Caco-2 (cell line): ENCODE results near the gene AP4S1. TPM values are rescaled to one million over a fixed set of nuclear protein-coding genes. Genes with fewer than 3 reads are reported as not detected.
A peak's percentile ranks its signal among the peaks of the same experiment; 100 is the strongest.

Source experiments
- BruUV-seq: library from RNA; stranded (reverse); fragments of 400-500 nt; replicated peaks from 2 replicates; lab custom pipeline; 2021; lab: Mats Ljungman, UMichigan
- CTCF ChIA-PET: fragments of 300-600 bp; sonication (Branson Sonifier 250); formaldehyde crosslinking; loops from one replicate; lab custom pipeline; 2022; ENCODE audit warnings: antibody characterized with exemption; lab: Charles Lee
- POLR2A ChIA-PET: fragments of 300-600 bp; sonication (Branson Sonifier 250); formaldehyde crosslinking; loops from one replicate; lab custom pipeline; 2022; ENCODE audit warnings: antibody characterized with exemption; lab: Charles Lee
- DNase-seq, 2 experiments: peaks; one replicate each; pipeline versions ENCODE4 v3.0.0 to v3.0.0-alpha.2; 2020 to 2022
- H3K27me3 ChIP-seq: replicated peaks from 2 replicates; pipeline ENCODE4 v1.6.0; 2011; ENCODE audit warnings: low read length; ENCODE audit not compliant: control insufficient read depth, insufficient read depth
- H3K36me3 ChIP-seq: 2 replicates; pipeline ENCODE4 v1.5.1; 2011; ENCODE audit warnings: low read length; ENCODE audit not compliant: control insufficient read depth, insufficient read depth
- H3K4me1 ChIP-seq: fragments of 250-450 bp; sonication (Bioruptor Pico); 2 replicates; pipeline ENCODE4 v1.5.1; 2020; ENCODE audit warnings: mild to moderate bottlenecking
- H3K4me3 ChIP-seq: 2 replicates; pipeline ENCODE4 v1.5.1; 2011; ENCODE audit warnings: low read depth, mild to moderate bottlenecking, control low read depth, low read length
- H3K9me3 ChIP-seq: fragments of 250-450 bp; sonication (Bioruptor Pico); 2 replicates; pipeline ENCODE4 v1.5.1; 2020; ENCODE audit warnings: mild to moderate bottlenecking, moderate library complexity
- H3K27ac Mint-ChIP-seq: one replicate; pipeline ENCODE4 v1.8.0; 2022; ENCODE audit warnings: mixed read lengths; ENCODE audit not compliant: unreplicated experiment
- H3K27me3 Mint-ChIP-seq: one replicate; pipeline ENCODE4 v1.8.0; 2022; ENCODE audit warnings: mixed read lengths; ENCODE audit not compliant: insufficient read depth, unreplicated experiment
- H3K36me3 Mint-ChIP-seq: one replicate; pipeline ENCODE4 v1.8.0; 2022; ENCODE audit warnings: mild to moderate bottlenecking, mixed read lengths; ENCODE audit not compliant: insufficient read depth, unreplicated experiment
- H3K4me1 Mint-ChIP-seq: one replicate; pipeline ENCODE4 v1.8.0; 2022; ENCODE audit warnings: low read depth, mixed read lengths; ENCODE audit not compliant: unreplicated experiment
- H3K4me3 Mint-ChIP-seq: one replicate; pipeline ENCODE4 v1.8.0; 2022; ENCODE audit warnings: mild to moderate bottlenecking, moderate library complexity, mixed read lengths; ENCODE audit not compliant: unreplicated experiment
- H3K9me3 Mint-ChIP-seq: one replicate; pipeline ENCODE4 v1.8.0; 2022; ENCODE audit warnings: mixed read lengths; ENCODE audit not compliant: unreplicated experiment
- intact Hi-C: fragments of 100-400 bp; cut with micrococcal nuclease; formaldehyde crosslinking; loops from one replicate; pipeline ENCODE4 v1.10.0; 2022; ENCODE audit not compliant: unreplicated experiment
- total RNA-seq: library from RNA; stranded (reverse); gene quantifications from 2 replicates; pipeline ENCODE4 v1.2.3, GENCODE V29; 2022
- TF ChIP-seq, protein P1 (sequence below), 2 experiments: fragments of 200-600 bp in 1 of 2; IDR thresholded peaks; 1 replicate in 1 of 2; 2 replicates in 1 of 2; pipeline versions ENCODE4 v1.5.1 to v1.8.0; 2011 to 2022; ENCODE audit warnings: antibody characterized with exemption in 1 of 2, control low read depth in 1 of 2, inconsistent platforms in 1 of 2, low read depth in 1 of 2, low read length in 1 of 2, mild to moderate bottlenecking in 1 of 2, moderate library complexity in 1 of 2; ENCODE audit not compliant: insufficient read depth in 1 of 2, severe bottlenecking in 1 of 2, unreplicated experiment in 1 of 2

AP4S1 gene
- total RNA-seq, 1 experiment from 2014 or later: 13.2 TPM

DNA sequence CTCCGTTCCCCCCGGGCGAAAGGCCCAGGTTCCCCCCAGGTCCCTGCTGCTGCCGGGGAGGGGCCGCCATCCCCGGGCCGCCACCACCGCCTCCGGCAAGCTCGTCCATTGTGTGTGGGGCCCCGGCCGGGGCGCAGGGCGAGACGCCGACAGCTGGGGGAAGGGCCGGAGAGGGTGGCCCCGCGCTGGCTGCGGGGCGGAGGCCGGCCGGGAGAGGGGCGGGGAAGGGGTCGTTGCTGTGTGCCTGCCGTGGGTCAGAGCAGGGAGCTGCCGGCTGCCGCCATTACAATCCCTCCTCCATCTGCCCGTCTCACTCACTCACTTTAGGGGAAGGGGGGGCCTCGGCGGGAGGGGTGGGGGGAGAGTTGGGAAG lies 614 bp downstream of the AP4S1 start, which contains the start of gene STRN3:
Gene STRN3, minus strand, starts transcription at position 303 of the 373 bp plus-strand sequence. Its CDS starts 194 bp downstream, at position 109.
- peaks cover 14% of the 10 kb centered on the region for H3K36me3 Mint-ChIP-seq
- peak within 1 kb of the TSS; percentile 100 for H3K4me3 Mint-ChIP-seq
- H3K36me3 ChIP-seq: no peaks in the 10 kb centered on the region; the same call in 1 of the 2 replicates
- TF ChIP-seq, protein P1, sequence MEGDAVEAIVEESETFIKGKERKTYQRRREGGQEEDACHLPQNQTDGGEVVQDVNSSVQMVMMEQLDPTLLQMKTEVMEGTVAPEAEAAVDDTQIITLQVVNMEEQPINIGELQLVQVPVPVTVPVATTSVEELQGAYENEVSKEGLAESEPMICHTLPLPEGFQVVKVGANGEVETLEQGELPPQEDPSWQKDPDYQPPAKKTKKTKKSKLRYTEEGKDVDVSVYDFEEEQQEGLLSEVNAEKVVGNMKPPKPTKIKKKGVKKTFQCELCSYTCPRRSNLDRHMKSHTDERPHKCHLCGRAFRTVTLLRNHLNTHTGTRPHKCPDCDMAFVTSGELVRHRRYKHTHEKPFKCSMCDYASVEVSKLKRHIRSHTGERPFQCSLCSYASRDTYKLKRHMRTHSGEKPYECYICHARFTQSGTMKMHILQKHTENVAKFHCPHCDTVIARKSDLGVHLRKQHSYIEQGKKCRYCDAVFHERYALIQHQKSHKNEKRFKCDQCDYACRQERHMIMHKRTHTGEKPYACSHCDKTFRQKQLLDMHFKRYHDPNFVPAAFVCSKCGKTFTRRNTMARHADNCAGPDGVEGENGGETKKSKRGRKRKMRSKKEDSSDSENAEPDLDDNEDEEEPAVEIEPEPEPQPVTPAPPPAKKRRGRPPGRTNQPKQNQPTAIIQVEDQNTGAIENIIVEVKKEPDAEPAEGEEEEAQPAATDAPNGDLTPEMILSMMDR (IDR thresholded peaks at IDR 0.05; ENCODE audit: insufficient read depth in 1 of 2, low read depth in 1 of 2, low read length in 1 of 2, severe bottlenecking in 1 of 2, unreplicated experiment in 1 of 2): no peak
- peaks cover 16% of the 10 kb centered on the region for H3K4me1 Mint-ChIP-seq
- H3K27me3 Mint-ChIP-seq: no peaks in the 10 kb centered on the region
- CTCF ChIA-PET: interaction anchor here (0.6 to 1.3 kb wide), 4 partner anchors 56 to 386 kb away, joined by 3 to 5 read pairs (median 4); no protein-coding TSS in a partner anchor
- no peaks in the 10 kb centered on the region for H3K27me3 ChIP-seq
- H3K4me3 ChIP-seq: peak within 1 kb of the TSS; percentile 88
- H3K4me1 ChIP-seq: peaks cover 5% of the 10 kb centered on the region
- no peak for DNase-seq
- no peaks in the 10 kb centered on the region for H3K9me3 Mint-ChIP-seq
- peak within 1 kb of the TSS; percentile 94 for H3K27ac Mint-ChIP-seq
- no TSS peak for BruUV-seq
- H3K9me3 ChIP-seq: no peaks in the 10 kb centered on the region
- intact Hi-C loops: loop anchor here (1.0 to 2.0 kb wide), 2 partner anchors 45 to 56 kb away; no protein-coding TSS in a partner anchor
- POLR2A ChIA-PET: interaction anchor here (0.7 to 1.4 kb wide), 10 partner anchors 12 to 394 kb away, joined by 3 to 6 read pairs (median 4); partner anchors contain the start of genes HEATR5A and HECTD1

DNA sequence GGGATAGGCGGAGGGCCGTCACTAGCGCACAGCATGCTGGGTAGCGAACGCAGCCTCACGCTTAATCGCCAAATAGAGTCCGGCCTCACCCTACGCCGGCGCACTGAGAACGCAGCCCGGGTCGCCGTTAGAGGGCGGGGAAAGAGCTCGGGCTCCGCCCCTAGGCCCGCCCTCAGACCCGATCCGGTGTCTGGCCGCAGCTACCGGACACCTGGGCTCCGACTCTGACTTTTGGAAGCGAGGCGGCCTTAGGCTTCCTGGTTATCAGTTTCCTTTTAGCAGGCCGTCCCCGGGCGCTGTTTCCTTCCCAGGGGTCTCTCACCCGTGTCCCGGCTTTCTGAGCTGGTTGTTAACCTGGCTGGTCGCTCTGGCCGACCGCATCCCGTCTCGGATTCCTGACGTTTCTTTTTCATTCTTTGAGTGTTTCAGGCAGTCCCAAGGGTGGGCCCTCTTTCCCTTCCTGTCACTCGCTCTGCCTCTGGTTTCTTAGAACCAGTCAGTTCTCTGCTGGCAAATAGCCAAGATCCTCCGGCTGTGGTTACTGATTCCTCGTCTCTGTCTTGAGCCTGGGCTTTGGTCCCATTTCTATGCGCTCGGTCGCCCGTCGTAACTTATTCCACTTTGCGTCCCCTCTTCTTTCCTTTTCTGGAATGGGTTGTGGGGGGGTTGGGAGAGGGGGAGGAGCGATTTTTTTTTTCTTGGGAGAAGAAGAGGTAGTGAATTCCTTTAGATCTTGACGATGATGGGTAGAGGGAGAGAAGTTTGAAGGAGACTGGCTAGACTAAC lies 1.2 kb downstream of the AP4S1 start:
- CTCF ChIA-PET: interaction anchor here (0.6 to 1.3 kb wide), 5 partner anchors 14 to 385 kb away, joined by 3 to 5 read pairs (median 4); no protein-coding TSS in a partner anchor
- H3K4me1 Mint-ChIP-seq: peaks cover 21% of the 10 kb centered on the region
- no peaks in the 10 kb centered on the region for H3K9me3 ChIP-seq
- H3K36me3 ChIP-seq: no peaks in the 10 kb centered on the region; the same call in 1 of the 2 replicates
- no peaks in the 10 kb centered on the region for H3K27me3 ChIP-seq
- peaks cover 11% of the 10 kb centered on the region for H3K4me1 ChIP-seq
- no peaks in the 10 kb centered on the region for H3K9me3 Mint-ChIP-seq
- DNase-seq: peak; percentile 97
- TF ChIP-seq, protein P1 (IDR thresholded peaks at IDR 0.05; ENCODE audit: insufficient read depth in 1 of 2, low read depth in 1 of 2, low read length in 1 of 2, severe bottlenecking in 1 of 2, unreplicated experiment in 1 of 2): no peak
- BruUV-seq: no TSS peak
- no peaks in the 10 kb centered on the region for H3K27me3 Mint-ChIP-seq
- POLR2A ChIA-PET: interaction anchor here (0.6 to 1.4 kb wide), 12 partner anchors 8 to 1059 kb away, joined by 3 to 6 read pairs (median 4); partner anchors contain the start of genes DTD2, HEATR5A and HECTD1
- peak overlapping the region; percentile 100 for H3K4me3 Mint-ChIP-seq
- intact Hi-C loops: loop anchor here (1.0 to 2.0 kb wide), 2 partner anchors 46 to 56 kb away; no protein-coding TSS in a partner anchor
- peak overlapping the region; percentile 88 for H3K4me3 ChIP-seq
- H3K27ac Mint-ChIP-seq: peak overlapping the region; percentile 94
- peaks cover 14% of the 10 kb centered on the region for H3K36me3 Mint-ChIP-seq

DNA sequence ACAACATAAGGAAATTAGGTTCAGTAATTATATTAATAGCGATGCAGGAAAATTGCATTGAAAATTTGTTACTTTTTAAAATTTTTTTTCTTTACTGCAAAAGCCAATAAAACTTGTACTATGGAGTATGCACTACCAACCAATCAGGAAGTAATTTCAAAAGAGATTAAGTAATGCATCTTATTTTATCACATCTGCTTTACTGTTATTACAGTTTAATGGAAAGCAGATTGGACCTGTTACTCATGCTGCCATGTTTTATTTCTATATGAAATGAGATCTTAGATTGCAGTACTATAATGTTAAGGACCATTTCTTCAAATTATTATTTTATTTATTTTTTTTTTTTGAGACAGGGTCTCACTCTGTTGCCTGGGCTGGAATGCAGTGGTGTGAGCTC lies 2.4 kb downstream of the AP4S1 start:
- no peak for DNase-seq
- intact Hi-C loops: loop anchor here (2.0 kb wide), 1 partner anchor 47 kb away; no protein-coding TSS in a partner anchor
- Mint-ChIP-seq H3K27me3 (no peaks in the 10 kb centered on the region), H3K4me3 (peak overlapping the region; percentile 100), H3K27ac (no peak overlapping the region), H3K4me1 (peaks cover 28% of the 10 kb centered on the region), H3K9me3 (no peaks in the 10 kb centered on the region), H3K36me3 (peaks cover 14% of the 10 kb centered on the region)
- ChIA-PET POLR2A (no interaction called here), CTCF (no interaction called here)
- TF ChIP-seq, protein P1 (IDR thresholded peaks at IDR 0.05; ENCODE audit: insufficient read depth in 1 of 2, low read depth in 1 of 2, low read length in 1 of 2, severe bottlenecking in 1 of 2, unreplicated experiment in 1 of 2): no peak
- Histone ChIP-seq H3K4me3 (peak overlapping the region; percentile 88), H3K36me3 (no peaks in the 10 kb centered on the region; the same call in 1 of the 2 replicates), H3K27me3 (no peaks in the 10 kb centered on the region), H3K4me1 (peaks cover 23% of the 10 kb centered on the region), H3K9me3 (no peaks in the 10 kb centered on the region)
- no TSS peak for BruUV-seq
